Stomach (tissue), 9 donors: Measurements from ENCODE around the gene KCNK7. TPM values are rescaled to one million over a fixed set of nuclear protein-coding genes. Genes with fewer than 3 reads are reported as not detected.

Experiments
- DNase-seq, 2 donors: peaks; one replicate each; pipeline versions ENCODE4 v3.0.0 to v3.0.0-alpha.2; 2013 to 2019
- H3K27ac ChIP-seq, 5 donors: fragments of 200-600 bp in 4 of 5; sonication (generic) in 4 of 5; one replicate each; pipeline ENCODE4 v1.5.1; 2013 to 2019; ENCODE audit warnings: mild to moderate bottlenecking in 1 of 5, moderate library complexity in 1 of 5
- H3K27me3 ChIP-seq, 3 donors: fragments of 200-600 bp; sonication (generic); one replicate each; pipeline ENCODE4 v1.5.1; 2017 to 2019; ENCODE audit warnings: mixed run types in 1 of 3
- H3K36me3 ChIP-seq, 4 donors: fragments of 200-600 bp; sonication (generic); 1 replicate in 3 of 4; 2 replicates in 1 of 4; pipeline ENCODE4 v1.5.1; 2016 to 2019
- H3K4me1 ChIP-seq, 4 donors: fragments of 200-600 bp; sonication (generic); one replicate each; pipeline ENCODE4 v1.5.1; 2016 to 2019
- H3K4me3 ChIP-seq, 4 donors: fragments of 200-600 bp; sonication (generic) in 3 of 4; one replicate each; pipeline ENCODE4 v1.5.1; 2016 to 2019; ENCODE audit warnings: mild to moderate bottlenecking in 1 of 4
- H3K9me3 ChIP-seq, 4 donors: fragments of 200-600 bp; sonication (generic); one replicate each; pipeline ENCODE4 v1.5.1; 2016 to 2019
- CTCF ChIP-seq, 7 experiments: fragments of 450-650 bp in 4 of 7; fragments of 200-600 bp in 3 of 7; sonication (generic) in 3 of 7; IDR thresholded peaks; one replicate each; pipeline ENCODE4 v1.5.1; 2016 to 2019; ENCODE audit warnings: antibody characterized with exemption in 7 of 7, control low read depth in 2 of 7, mild to moderate bottlenecking in 1 of 7
- EP300 ChIP-seq: sonication (generic); formaldehyde crosslinking; IDR thresholded peaks from one replicate; pipeline ENCODE4 v1.6.1; 2017; ENCODE audit warnings: antibody characterized with exemption
- POLR2A ChIP-seq, 4 donors: fragments of 450-650 bp; IDR thresholded peaks; one replicate each; pipeline ENCODE4 v1.6.1; 2016; ENCODE audit warnings: antibody characterized with exemption in 4 of 4, control low read depth in 2 of 4, mild to moderate bottlenecking in 1 of 4, moderate library complexity in 1 of 4
- POLR2AphosphoS5 ChIP-seq, 3 donors: sonication (generic); formaldehyde crosslinking; IDR thresholded peaks; one replicate each; pipeline ENCODE4 v1.6.1; 2016; ENCODE audit warnings: antibody characterized with exemption in 3 of 3
- WGBS, 5 donors: extraction: QIAGEN DNeasy Blood & Tissue Kit in 3 of 5; methylation state at CpG; one replicate each; pipeline versions ENCODE4 v1.1.5 to v1.1.7; 2013 to 2018; 5-methylcytosine and 5-hydroxymethylcytosine counted together
- intact Hi-C: fragments of 100-400 bp; cut with DNase I; formaldehyde crosslinking; loops from one replicate; pipeline ENCODE4 v1.15.1; 2023; ENCODE audit warnings: low total_unique reads
- polyA plus RNA-seq, 3 donors: library from polyadenylated mRNA; stranded (reverse); fragments of 200-250 nt; gene quantifications; one replicate each; pipeline ENCODE4 v1.2.3, GENCODE V29; 2013
- total RNA-seq, 5 donors: library from RNA; depleted of rRNA; stranded (reverse); fragments of >200 nt; gene quantifications; one replicate each; pipeline versions ENCODE4 v1.1.0 to v1.2.3, GENCODE V29; 2014 to 2016
- donor health status: healthy with polysubstance abuse.
- donor health status: Bipolar disorder and iron deficiency.
- donor health status: healthy.

KCNK7 gene
- total and polyA plus RNA-seq, 8 donors = 0.58 to 5.8 (median 3.0) TPM; not detected in 4

GRCh38 chr11:65619281-65619928 is 23.8 kb upstream of the KCNK7 start:
- Histone ChIP-seq H3K27ac (no peak overlapping the region), H3K27me3 (no peaks in the 10 kb centered on the region), H3K4me3 (no peak overlapping the region), H3K9me3 (no peaks in the 10 kb centered on the region), H3K4me1 (peaks cover 15 to 33% (median 20%) of the 10 kb centered on the region in 4 donors), H3K36me3 (peaks cover 47 to 77% (median 74%) of the 10 kb centered on the region in 4 donors)
- 92 to 95% (median 94%) methylated on average over 12 to 29 of the region's 29 CpGs for WGBS, 5 donors
- DNase-seq = no peak
- intact Hi-C loops = no loop called here
- no peak for TF ChIP-seq EP300
- TF ChIP-seq POLR2AphosphoS5 (IDR thresholded peaks at IDR 0.05) = no peak
- TF ChIP-seq POLR2A (IDR thresholded peaks at IDR 0.05) = no peak
- no peak for TF ChIP-seq CTCF (IDR thresholded peaks at IDR 0.05)

GRCh38 chr11:65618763-65619162 is 23.2 kb upstream of the KCNK7 start:
- DNase-seq = no peak
- Histone ChIP-seq H3K4me3 (no peak overlapping the region), H3K4me1 (peaks cover 15 to 34% (median 20%) of the 10 kb centered on the region in 4 donors), H3K9me3 (no peaks in the 10 kb centered on the region), H3K27me3 (no peaks in the 10 kb centered on the region), H3K36me3 (peaks cover 41 to 70% (median 68%) of the 10 kb centered on the region in 4 donors), H3K27ac (no peak overlapping the region)
- intact Hi-C loops = no loop called here
- TF ChIP-seq POLR2AphosphoS5 (IDR thresholded peaks at IDR 0.05) (no peak), CTCF (IDR thresholded peaks at IDR 0.05) (no peak), POLR2A (IDR thresholded peaks at IDR 0.05) (no peak), EP300 (no peak)
- WGBS, 5 donors = 89 to 96% (median 93%) methylated on average over 8 to 14 of the region's 14 CpGs

- Histone ChIP-seq H3K27ac (no peak overlapping the region), H3K4me3 (no peak overlapping the region), H3K27me3 (no peaks in the 10 kb centered on the region), H3K4me1 (peaks cover 19 to 39% (median 25%) of the 10 kb centered on the region in 4 donors), H3K9me3 (no peaks in the 10 kb centered on the region), H3K36me3 (peaks cover 40 to 65% (median 62%) of the 10 kb centered on the region in 4 donors)
- no peak for DNase-seq
- 92 to 96% (median 95%) methylated on average over 5 to 33 of the region's 33 CpGs for WGBS, 5 donors
- intact Hi-C loops = no loop called here
- TF ChIP-seq POLR2A (IDR thresholded peaks at IDR 0.05) (no peak), CTCF (IDR thresholded peaks at IDR 0.05) (no peak), POLR2AphosphoS5 (IDR thresholded peaks at IDR 0.05) (no peak), EP300 (no peak)
These were observed 22.6 kb upstream of the KCNK7 start for GRCh38 chr11:65617990-65618751.

- Histone ChIP-seq H3K4me3 (peak overlapping the region in 3 of 4 donors; percentile 79 to 98 (median 98)), H3K4me1 (peaks cover 27 to 48% (median 33%) of the 10 kb centered on the region in 4 donors), H3K27ac (no peak overlapping the region), H3K27me3 (no peaks in the 10 kb centered on the region), H3K36me3 (peaks cover 40 to 60% (median 58%) of the 10 kb centered on the region in 4 donors), H3K9me3 (no peaks in the 10 kb centered on the region)
- TF ChIP-seq POLR2AphosphoS5 (IDR thresholded peaks at IDR 0.05) (no peak), EP300 (no peak), POLR2A (IDR thresholded peaks at IDR 0.05) (no peak), CTCF (IDR thresholded peaks at IDR 0.05) (no peak)
- intact Hi-C loops = no loop called here
- no peak for DNase-seq
- 82 to 93% (median 89%) methylated on average over 17 of the region's 17 CpGs for WGBS, 5 donors
These were observed 21.7 kb upstream of the KCNK7 start for GRCh38 chr11:65617136-65617850.
